Esophagus muscularis mucosa (tissue), 4 donors: Measurements from ENCODE around the gene TMEM43.

Experiments used
- CTCF ChIP-seq, 3 experiments: fragments of 200-600 bp in 2 of 3; fragments of 450-650 bp in 1 of 3; sonication (generic) in 2 of 3; IDR thresholded peaks; one replicate each; pipeline ENCODE4 v1.5.1; 2017 to 2019; ENCODE audit warnings: antibody characterized with exemption in 3 of 3, mild to moderate bottlenecking in 2 of 3, moderate library complexity in 1 of 3
- EP300 ChIP-seq: sonication (generic); formaldehyde crosslinking; IDR thresholded peaks from one replicate; pipeline ENCODE4 v1.6.1; 2017; ENCODE audit warnings: antibody characterized with exemption
- POLR2AphosphoS5 ChIP-seq, 2 donors: sonication (generic); formaldehyde crosslinking; IDR thresholded peaks; one replicate each; pipeline ENCODE4 v1.6.1; 2017; ENCODE audit warnings: antibody characterized with exemption in 2 of 2

GRCh38 chr3:14120111-14120920, 4.5 kb upstream of the TMEM43 start:
- TF ChIP-seq CTCF (IDR thresholded peaks at IDR 0.05) = no peak
- TF ChIP-seq EP300 = no peak
- TF ChIP-seq POLR2AphosphoS5 (IDR thresholded peaks at IDR 0.05) = no peak
